ENCODE measurements around the gene DZIP3. TPM values are rescaled to one million over a fixed set of nuclear protein-coding genes. Genes with fewer than 3 reads are reported as not detected.

Gene DZIP3
- 26.9 to 27.2 TPM (median 27.2 TPM) in 3 replicates for total RNA-seq

GRCh38 chr3:108589081-108589997, at the start of gene DZIP3, which contains the start of gene CIP2A:
Gene DZIP3, plus strand, starts transcription at chr3:108589722. Its CDS starts 15,685 bp downstream, at chr3:108605407.
Gene CIP2A, minus strand, starts transcription at chr3:108589438. Its CDS starts 63 bp downstream, at chr3:108589375.
- H3K27ac Mint-ChIP-seq, result peak within 1 kb of the TSS; percentile 99
- H3K27me3 Mint-ChIP-seq (ENCODE audit: low read depth), result no peaks in the 10 kb centered on the region

GRCh38 chr3:108546247-108546646, 43.3 kb upstream of the DZIP3 start:
- H3K4me3 Mint-ChIP-seq, result no peak overlapping the region
- DNase-seq (ENCODE audit: low spot score in 2 of 2, unreplicated experiment in 2 of 2), result no peak
- H3K27ac Mint-ChIP-seq, result peak overlapping the region; percentile 45
- H3K4me1 Mint-ChIP-seq, result peaks cover 13% of the 10 kb centered on the region
- TF ChIP-seq CTCF (IDR thresholded peaks at IDR 0.05; ENCODE audit: unreplicated experiment), result no peak
- no peaks in the 10 kb centered on the region for H3K27me3 Mint-ChIP-seq (ENCODE audit: low read depth)
- H3K9me3 Mint-ChIP-seq, result no peaks in the 10 kb centered on the region
- peaks cover 14% of the 10 kb centered on the region for H3K36me3 Mint-ChIP-seq

More at GRCh38 chr3:108589081-108589997, at the start of gene DZIP3, which contains the start of gene CIP2A:
- Mint-ChIP-seq H3K4me1 (peaks cover 28% of the 10 kb centered on the region), H3K4me3 (peak within 1 kb of the TSS; percentile 98), H3K9me3 (no peaks in the 10 kb centered on the region), H3K36me3 (no peaks in the 10 kb centered on the region)
- DNase-seq (ENCODE audit: low spot score in 2 of 2, unreplicated experiment in 2 of 2), result peak; percentile 86 to 93
- no peak for TF ChIP-seq CTCF (IDR thresholded peaks at IDR 0.05; ENCODE audit: unreplicated experiment)

GRCh38 chr3:108546692-108547091, 42.8 kb upstream of the DZIP3 start:
- peak overlapping the region; percentile 45 for H3K27ac Mint-ChIP-seq
- H3K27me3 Mint-ChIP-seq (ENCODE audit: low read depth), result no peaks in the 10 kb centered on the region
- no peaks in the 10 kb centered on the region for H3K9me3 Mint-ChIP-seq
- DNase-seq (ENCODE audit: low spot score in 2 of 2, unreplicated experiment in 2 of 2), result no peak
- no peak overlapping the region for H3K4me3 Mint-ChIP-seq
- no peak for TF ChIP-seq CTCF (IDR thresholded peaks at IDR 0.05; ENCODE audit: unreplicated experiment)
- H3K36me3 Mint-ChIP-seq, result peaks cover 14% of the 10 kb centered on the region
- peaks cover 13% of the 10 kb centered on the region for H3K4me1 Mint-ChIP-seq

GRCh38 chr3:108548304-108548703, 41.2 kb upstream of the DZIP3 start:
- Mint-ChIP-seq H3K27me3 (ENCODE audit: low read depth) (no peaks in the 10 kb centered on the region), H3K4me1 (peaks cover 18% of the 10 kb centered on the region), H3K27ac (no peak overlapping the region), H3K9me3 (no peaks in the 10 kb centered on the region), H3K36me3 (peaks cover 5% of the 10 kb centered on the region), H3K4me3 (no peak overlapping the region)
- DNase-seq (ENCODE audit: low spot score in 2 of 2, unreplicated experiment in 2 of 2), result no peak
- TF ChIP-seq CTCF (IDR thresholded peaks at IDR 0.05; ENCODE audit: unreplicated experiment), result no peak

- no peak overlapping the region for H3K4me3 Mint-ChIP-seq
- H3K36me3 Mint-ChIP-seq, result no peaks in the 10 kb centered on the region
- no peak overlapping the region for H3K27ac Mint-ChIP-seq
- peaks cover 18% of the 10 kb centered on the region for H3K4me1 Mint-ChIP-seq
- no peak for DNase-seq (ENCODE audit: low spot score in 2 of 2, unreplicated experiment in 2 of 2)
- H3K27me3 Mint-ChIP-seq (ENCODE audit: low read depth), result no peaks in the 10 kb centered on the region
- TF ChIP-seq CTCF (IDR thresholded peaks at IDR 0.05; ENCODE audit: unreplicated experiment), result no peak
- H3K9me3 Mint-ChIP-seq, result no peaks in the 10 kb centered on the region
Measured at GRCh38 chr3:108548886-108549285, 40.6 kb upstream of the DZIP3 start.

Data from mesothelial cell of epicardium (in vitro differentiated cells).